ENCODE measurements around the gene SAMD4B. TPM values are rescaled to one million over a fixed set of nuclear protein-coding genes. Genes with fewer than 3 reads are reported as not detected.

SAMD4B gene
- total RNA-seq, 1 donor from 2014 or later, result 60.7 TPM

- POLR2A ChIA-PET, result interaction anchor here (1.7 kb wide), 1 partner anchor 9 kb away, joined by 5 read pairs; the partner anchor contains the start of genes MED29 and PAF1
Measured at GRCh38 chr19:39381910-39382611, 39.8 kb downstream of the SAMD4B start.

GRCh38 chr19:39382991-39383828 lies 41.0 kb downstream of the SAMD4B start:
- intact Hi-C loops (cut with micrococcal nuclease), result no loop called here
- peaks cover 5% of the 10 kb centered on the region for H3K4me1 Mint-ChIP-seq
- no peak for ATAC-seq (ENCODE audit: low read depth)
- H3K9me3 Mint-ChIP-seq, result no peaks in the 10 kb centered on the region
- CTCF ChIA-PET, result no interaction called here
- H3K4me3 Mint-ChIP-seq, result no peak overlapping the region
- H3K27ac Mint-ChIP-seq, result no peak overlapping the region
- no peak for DNase-seq
- no peaks in the 10 kb centered on the region for H3K27me3 Mint-ChIP-seq
- POLR2A ChIA-PET, result interaction anchor here (1.7 kb wide), 1 partner anchor 8 kb away, joined by 5 read pairs; the partner anchor contains the start of genes MED29 and PAF1
- TF ChIP-seq CTCF (IDR thresholded peaks at IDR 0.05), result no peak
- H3K36me3 Mint-ChIP-seq (ENCODE audit: low read depth), result peaks cover 91% of the 10 kb centered on the region

More at GRCh38 chr19:39381910-39382611, 39.8 kb downstream of the SAMD4B start:
- ATAC-seq (ENCODE audit: low read depth) (no peak), DNase-seq (no peak)
- H3K9me3 Mint-ChIP-seq, result no peaks in the 10 kb centered on the region
- H3K27ac Mint-ChIP-seq, result peak overlapping the region; percentile 19
- no peak for TF ChIP-seq CTCF (IDR thresholded peaks at IDR 0.05)
- intact Hi-C loops (cut with micrococcal nuclease), result no loop called here
- CTCF ChIA-PET, result interaction anchor here (0.6 kb wide), 1 partner anchor 16 kb away, joined by 3 read pairs; no protein-coding TSS in a partner anchor
- H3K36me3 Mint-ChIP-seq (ENCODE audit: low read depth), result peaks cover 94% of the 10 kb centered on the region
- no peak overlapping the region for H3K4me3 Mint-ChIP-seq
- peaks cover 5% of the 10 kb centered on the region for H3K4me1 Mint-ChIP-seq
- no peaks in the 10 kb centered on the region for H3K27me3 Mint-ChIP-seq

- H3K4me1 Mint-ChIP-seq, result peaks cover 13% of the 10 kb centered on the region
- no peak for DNase-seq
- peaks cover 88% of the 10 kb centered on the region for H3K36me3 Mint-ChIP-seq (ENCODE audit: low read depth)
- ChIA-PET CTCF (no interaction called here), POLR2A (interaction anchor here (0.7 to 0.8 kb wide), 2 partner anchors 37 to 84 kb away, joined by 3 to 4 read pairs; no protein-coding TSS in a partner anchor)
- intact Hi-C loops (cut with micrococcal nuclease), result no loop called here
- H3K27me3 Mint-ChIP-seq, result no peaks in the 10 kb centered on the region
- no peak for TF ChIP-seq CTCF (IDR thresholded peaks at IDR 0.05)
- no peaks in the 10 kb centered on the region for H3K9me3 Mint-ChIP-seq
- no peak overlapping the region for H3K4me3 Mint-ChIP-seq
- ATAC-seq (ENCODE audit: low read depth), result no peak
- H3K27ac Mint-ChIP-seq, result no peak overlapping the region
Measured at GRCh38 chr19:39384839-39385568, 42.8 kb downstream of the SAMD4B start.

- no peak for DNase-seq
- H3K9me3 Mint-ChIP-seq, result no peaks in the 10 kb centered on the region
- intact Hi-C loops (cut with micrococcal nuclease), result no loop called here
- ATAC-seq (ENCODE audit: low read depth), result no peak
- no peak overlapping the region for H3K27ac Mint-ChIP-seq
- peaks cover 91% of the 10 kb centered on the region for H3K36me3 Mint-ChIP-seq (ENCODE audit: low read depth)
- peaks cover 21% of the 10 kb centered on the region for H3K4me1 Mint-ChIP-seq
- CTCF ChIA-PET, result no interaction called here
- H3K4me3 Mint-ChIP-seq, result no peak overlapping the region
- H3K27me3 Mint-ChIP-seq, result no peaks in the 10 kb centered on the region
- TF ChIP-seq CTCF (IDR thresholded peaks at IDR 0.05), result no peak
- POLR2A ChIA-PET, result interaction anchor here (0.8 kb wide), 1 partner anchor 37 kb away, joined by 4 read pairs; no protein-coding TSS in a partner anchor
Measured at GRCh38 chr19:39385629-39386411, 43.6 kb downstream of the SAMD4B start.

Measured in activated B cell treated with CpG ODN at 0.5 μM for 24 hours (primary cell).